Central memory CD8-positive, alpha-beta T cell (primary cell): ENCODE data around the gene RNF152.

ENCODE experiments used
- ATAC-seq: fragments of 150-1000 bp; cut with Tn5 transposase; replicated peaks from 2 replicates; pipeline ENCODE4 v1.10.0; 2022; ENCODE audit warnings: mild to moderate bottlenecking, moderate FRiP score, moderate number of reproducible peaks; ENCODE audit not compliant: poor library complexity, severe bottlenecking; ENCODE audit errors: extremely low read depth
- DNase-seq, 2 donors: peaks; one replicate each; pipeline ENCODE4 v3.0.0; 2021; ENCODE audit warnings: low spot score in 2 of 2
- H3K27ac Mint-ChIP-seq: one replicate; pipeline ENCODE4 v1.8.0; 2022; ENCODE audit warnings: low read depth, mild to moderate bottlenecking, moderate library complexity, mixed read lengths
- H3K27me3 Mint-ChIP-seq: one replicate; pipeline ENCODE4 v1.8.0; 2022; ENCODE audit warnings: mixed read lengths
- H3K36me3 Mint-ChIP-seq: one replicate; pipeline ENCODE4 v1.8.0; 2022; ENCODE audit warnings: mild to moderate bottlenecking, moderate library complexity, mixed read lengths; ENCODE audit not compliant: insufficient read depth
- H3K4me1 Mint-ChIP-seq: one replicate; pipeline ENCODE4 v1.8.0; 2022; ENCODE audit warnings: mixed read lengths
- H3K4me3 Mint-ChIP-seq: one replicate; pipeline ENCODE4 v1.8.0; 2022; ENCODE audit warnings: mild to moderate bottlenecking, moderate library complexity, mixed read lengths
- H3K9me3 Mint-ChIP-seq: one replicate; pipeline ENCODE4 v1.8.0; 2022; ENCODE audit warnings: mixed read lengths

The RNF152 gene

GRCh38 chr18:61910101-61910500 is 17.3 kb upstream of the RNF152 start:
- ATAC-seq (no peak), DNase-seq (no peak)
- no peaks in the 10 kb centered on the region for H3K4me1 Mint-ChIP-seq
- no peak overlapping the region for H3K4me3 Mint-ChIP-seq
- H3K36me3 Mint-ChIP-seq, result no peaks in the 10 kb centered on the region
- no peak overlapping the region for H3K27ac Mint-ChIP-seq
- no peaks in the 10 kb centered on the region for H3K9me3 Mint-ChIP-seq
- peaks cover 17% of the 10 kb centered on the region for H3K27me3 Mint-ChIP-seq

DNA sequence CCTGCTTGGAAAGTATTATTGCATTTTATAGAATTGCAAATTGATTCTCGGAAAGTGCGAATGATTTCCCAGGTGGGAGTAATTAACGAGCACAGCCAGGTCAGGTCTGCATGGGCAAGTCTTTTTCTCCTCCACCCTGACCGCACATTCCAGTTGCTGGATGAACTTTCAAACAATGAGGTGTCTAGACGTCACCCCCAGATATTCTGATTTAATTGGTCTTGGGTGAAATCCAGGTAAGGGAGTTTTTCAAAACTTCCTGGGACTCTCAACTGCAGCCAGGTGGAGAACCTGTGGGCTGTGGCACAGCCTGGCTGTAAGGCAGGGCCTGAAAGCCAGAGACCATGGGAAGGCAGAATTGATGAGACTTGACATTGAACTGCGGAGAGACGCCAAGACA is 15.9 kb upstream of the RNF152 start:
- Mint-ChIP-seq H3K36me3 (no peaks in the 10 kb centered on the region), H3K27me3 (peaks cover 17% of the 10 kb centered on the region), H3K4me3 (no peak overlapping the region), H3K27ac (no peak overlapping the region), H3K4me1 (no peaks in the 10 kb centered on the region), H3K9me3 (no peaks in the 10 kb centered on the region)
- ATAC-seq (no peak), DNase-seq (no peak)

- no peaks in the 10 kb centered on the region for H3K9me3 Mint-ChIP-seq
- H3K27me3 Mint-ChIP-seq, result peaks cover 38% of the 10 kb centered on the region
These were observed 8.6 kb upstream of the RNF152 start for GRCh38 chr18:61901323-61901986.

GRCh38 chr18:61900504-61901281 is 7.9 kb upstream of the RNF152 start:
- DNase-seq, result no peak
- no peaks in the 10 kb centered on the region for H3K9me3 Mint-ChIP-seq
- ATAC-seq, result no peak
- H3K27ac Mint-ChIP-seq, result no peak overlapping the region
- peaks cover 46% of the 10 kb centered on the region for H3K27me3 Mint-ChIP-seq
- no peak overlapping the region for H3K4me3 Mint-ChIP-seq
- H3K4me1 Mint-ChIP-seq, result peaks cover 6% of the 10 kb centered on the region
- peaks cover 4% of the 10 kb centered on the region for H3K36me3 Mint-ChIP-seq

More at GRCh38 chr18:61901323-61901986, 8.6 kb upstream of the RNF152 start:
- ATAC-seq, result peak; percentile 61
- no peak for DNase-seq
- Mint-ChIP-seq H3K4me3 (no peak overlapping the region), H3K4me1 (peaks cover 6% of the 10 kb centered on the region), H3K36me3 (peaks cover 4% of the 10 kb centered on the region), H3K27ac (no peak overlapping the region)

GRCh38 chr18:61898640-61899101 is 5.9 kb upstream of the RNF152 start:
- ATAC-seq, result no peak
- peaks cover 4% of the 10 kb centered on the region for H3K36me3 Mint-ChIP-seq
- no peaks in the 10 kb centered on the region for H3K9me3 Mint-ChIP-seq
- DNase-seq, result no peak
- H3K27ac Mint-ChIP-seq, result no peak overlapping the region
- peaks cover 46% of the 10 kb centered on the region for H3K27me3 Mint-ChIP-seq
- no peak overlapping the region for H3K4me3 Mint-ChIP-seq
- H3K4me1 Mint-ChIP-seq, result peaks cover 6% of the 10 kb centered on the region

DNA sequence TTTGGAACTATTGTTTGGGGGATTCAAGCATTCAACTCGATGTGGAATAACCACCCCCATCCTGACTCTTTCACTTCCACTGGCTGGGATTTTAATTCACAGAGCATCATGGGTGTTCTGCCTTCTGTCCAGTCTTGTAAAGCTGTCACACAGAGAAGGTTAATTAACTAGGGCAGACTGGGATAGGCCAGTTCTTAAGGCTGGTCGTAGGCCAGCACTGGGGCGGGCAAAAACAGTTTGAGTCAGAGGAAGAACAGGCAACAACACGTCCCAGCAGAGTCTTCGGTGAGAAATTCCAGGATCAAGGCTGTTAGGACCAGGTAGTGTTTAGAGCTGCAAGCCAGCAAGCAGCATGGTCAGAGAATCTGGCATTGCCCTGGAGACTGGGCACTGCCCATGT is 4.0 kb upstream of the RNF152 start:
- no peak for DNase-seq
- Mint-ChIP-seq H3K27ac (no peak overlapping the region), H3K4me1 (peaks cover 16% of the 10 kb centered on the region), H3K9me3 (no peaks in the 10 kb centered on the region), H3K36me3 (peaks cover 5% of the 10 kb centered on the region), H3K4me3 (no peak overlapping the region), H3K27me3 (peaks cover 55% of the 10 kb centered on the region)
- ATAC-seq, result no peak

- no peak for DNase-seq
- Mint-ChIP-seq H3K27me3 (peaks cover 59% of the 10 kb centered on the region), H3K36me3 (peaks cover 5% of the 10 kb centered on the region), H3K27ac (no peak overlapping the region), H3K4me3 (no peak overlapping the region), H3K9me3 (no peaks in the 10 kb centered on the region), H3K4me1 (peaks cover 12% of the 10 kb centered on the region)
- ATAC-seq, result no peak
These were observed 3.3 kb upstream of the RNF152 start for GRCh38 chr18:61896118-61896517.

- Mint-ChIP-seq H3K27ac (no peak overlapping the region), H3K4me3 (peak overlapping the region; percentile 80), H3K9me3 (no peaks in the 10 kb centered on the region), H3K27me3 (peaks cover 71% of the 10 kb centered on the region), H3K36me3 (peaks cover 3% of the 10 kb centered on the region), H3K4me1 (peaks cover 11% of the 10 kb centered on the region)
- DNase-seq (no peak), ATAC-seq (peak; percentile 6)
These were observed 2.1 kb upstream of the RNF152 start for GRCh38 chr18:61894751-61895524.

- ATAC-seq (peak; percentile 66), DNase-seq (peak in 1 of 2 donors; percentile 35)
- Mint-ChIP-seq H3K27me3 (peaks cover 78% of the 10 kb centered on the region), H3K4me1 (peaks cover 11% of the 10 kb centered on the region), H3K9me3 (no peaks in the 10 kb centered on the region), H3K4me3 (peak overlapping the region; percentile 80), H3K27ac (no peak overlapping the region), H3K36me3 (peaks cover 3% of the 10 kb centered on the region)
These were observed 1.4 kb upstream of the RNF152 start for GRCh38 chr18:61893971-61894750.

DNA sequence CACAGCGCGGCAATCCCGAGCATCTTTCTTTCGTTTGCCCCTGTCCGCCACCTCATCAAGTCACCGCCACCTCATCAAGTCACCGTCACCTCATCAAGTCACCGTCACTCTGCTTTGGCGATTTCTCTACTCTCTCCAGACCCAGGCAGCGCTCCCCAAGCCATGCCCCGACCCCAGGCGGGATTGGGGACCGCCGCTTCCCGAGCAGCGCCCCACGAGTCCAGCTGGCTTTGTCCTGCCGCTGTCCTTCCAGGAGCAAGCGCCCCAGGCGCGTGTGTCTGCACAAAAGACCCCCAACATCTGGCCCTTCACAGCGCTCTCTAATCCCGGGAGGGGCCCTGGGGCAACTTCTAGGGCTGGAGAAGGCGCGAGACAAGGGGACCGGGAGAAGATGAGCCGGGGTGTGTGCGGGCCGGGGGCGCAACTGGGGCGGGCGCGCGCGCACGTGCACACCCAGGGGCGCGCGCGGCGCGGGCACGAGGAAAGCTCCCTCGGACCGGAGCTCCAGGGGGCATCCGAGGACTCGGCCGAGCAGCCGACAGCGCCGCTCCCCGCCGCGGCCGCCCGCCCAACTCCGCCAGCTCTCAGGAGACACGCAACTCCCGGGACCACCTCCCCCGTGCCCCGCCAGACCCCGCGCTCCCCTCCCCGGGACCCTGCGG is 633 bp upstream of the RNF152 start:
- peak; percentile 34 for ATAC-seq
- no peaks in the 10 kb centered on the region for H3K9me3 Mint-ChIP-seq
- H3K27me3 Mint-ChIP-seq, result peaks cover 73% of the 10 kb centered on the region
- H3K4me3 Mint-ChIP-seq, result peak overlapping the region; percentile 80
- peaks cover 3% of the 10 kb centered on the region for H3K36me3 Mint-ChIP-seq
- peaks cover 11% of the 10 kb centered on the region for H3K4me1 Mint-ChIP-seq
- no peak for DNase-seq
- H3K27ac Mint-ChIP-seq, result no peak overlapping the region

GRCh38 chr18:61891894-61892293 is 913 bp downstream of the RNF152 start:
- H3K4me1 Mint-ChIP-seq, result peaks cover 11% of the 10 kb centered on the region
- no peak for ATAC-seq
- H3K27me3 Mint-ChIP-seq, result peaks cover 57% of the 10 kb centered on the region
- H3K27ac Mint-ChIP-seq, result no peak overlapping the region
- H3K9me3 Mint-ChIP-seq, result no peaks in the 10 kb centered on the region
- H3K36me3 Mint-ChIP-seq, result peaks cover 1% of the 10 kb centered on the region
- no peak overlapping the region for H3K4me3 Mint-ChIP-seq
- DNase-seq, result no peak
